ENCODE measurements around the gene NAGA.
"Not testable (repeated sequence)": the region's sequence is repeated elsewhere in the genome, so short reads cannot be mapped to it uniquely, and the experiment has no call there.

NAGA gene

GRCh38 chr22:42070517-42071422 lies at the start of gene NAGA:
TSS of gene NAGA (minus strand) at chr22:42070812. CDS start at chr22:42070297, 515 bp downstream.
- peak; percentile 87 for DNase-seq

GRCh38 chr22:42116848-42117424 lies 46.3 kb upstream of the NAGA start:
- no peak for DNase-seq

- not testable (repeated sequence) for DNase-seq
Observed at GRCh38 chr22:42115420-42115830, 44.8 kb upstream of the NAGA start.

- DNase-seq: no peak
Observed at GRCh38 chr22:42114721-42115120, 44.1 kb upstream of the NAGA start.

- not testable (repeated sequence) for DNase-seq
Observed at GRCh38 chr22:42112793-42113192, 42.2 kb upstream of the NAGA start.

- DNase-seq: no peak
Observed at GRCh38 chr22:42111798-42112197, 41.2 kb upstream of the NAGA start.

- DNase-seq: no peak
Observed at GRCh38 chr22:42108848-42109247, 38.2 kb upstream of the NAGA start.

GRCh38 chr22:42104332-42104860 lies 33.8 kb upstream of the NAGA start:
- DNase-seq: not testable (repeated sequence)

- no peak for DNase-seq
Observed at GRCh38 chr22:42101199-42101598, 30.6 kb upstream of the NAGA start.

GRCh38 chr22:42091455-42091782 lies 20.8 kb upstream of the NAGA start:
- DNase-seq: no peak

- DNase-seq: peak; percentile 93
Observed at GRCh38 chr22:42090596-42091454, 20.2 kb upstream of the NAGA start, which contains the start of gene NDUFA6. TSS of gene NDUFA6 (minus strand) at chr22:42090772. CDS start at chr22:42090744, 28 bp downstream.

GRCh38 chr22:42086051-42086450 lies 15.4 kb upstream of the NAGA start:
- no peak for DNase-seq

GRCh38 chr22:42084874-42085273 lies 14.3 kb upstream of the NAGA start:
- no peak for DNase-seq

- DNase-seq: no peak
Observed at GRCh38 chr22:42083119-42083518, 12.5 kb upstream of the NAGA start.

GRCh38 chr22:42080287-42080686 lies 9.7 kb upstream of the NAGA start:
- no peak for DNase-seq

GRCh38 chr22:42079319-42080251 lies 9.0 kb upstream of the NAGA start, which contains the start of gene SMDT1:
TSS of gene SMDT1 (plus strand) at chr22:42079700. CDS start at chr22:42079769, 69 bp downstream.
- DNase-seq: peak; percentile 95

GRCh38 chr22:42078469-42079318 lies 8.1 kb upstream of the NAGA start:
- no peak for DNase-seq

GRCh38 chr22:42077486-42078125 lies 7.0 kb upstream of the NAGA start:
- DNase-seq: no peak

GRCh38 chr22:42076764-42077485 lies 6.3 kb upstream of the NAGA start:
- DNase-seq: no peak

All from NCI-H510A (cell line).